ENCODE data around the gene LSM3.
A peak's percentile ranks its signal among the peaks of the same experiment; 100 is the strongest.
"Not testable (repeated sequence)": the region's sequence is repeated elsewhere in the genome, so short reads cannot be mapped to it uniquely, and the experiment has no call there.

The LSM3 gene

DNA sequence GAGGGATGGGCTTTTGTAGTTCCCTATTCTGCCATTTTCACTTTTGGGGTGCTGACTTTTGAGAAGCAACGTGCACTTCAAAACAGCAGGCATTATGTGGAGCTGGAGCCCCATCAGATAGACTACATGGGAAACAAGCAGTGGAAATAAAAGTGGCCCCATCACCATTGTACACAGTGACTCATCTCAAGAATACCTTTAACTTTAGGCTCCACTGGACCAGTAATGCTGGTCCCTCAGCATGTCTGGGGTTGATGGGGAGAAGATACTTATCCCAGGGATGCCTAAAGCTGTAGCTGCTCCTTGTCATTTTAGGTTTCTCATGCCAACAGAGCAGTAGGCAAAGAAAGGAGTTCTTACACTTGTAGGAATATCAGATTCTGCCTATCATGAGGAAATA lies 45.0 kb downstream of the LSM3 start:
- no peak for DNase-seq

GRCh38 chr3:14224895-14225294 lies 46.3 kb downstream of the LSM3 start:
- no peak for DNase-seq

DNA sequence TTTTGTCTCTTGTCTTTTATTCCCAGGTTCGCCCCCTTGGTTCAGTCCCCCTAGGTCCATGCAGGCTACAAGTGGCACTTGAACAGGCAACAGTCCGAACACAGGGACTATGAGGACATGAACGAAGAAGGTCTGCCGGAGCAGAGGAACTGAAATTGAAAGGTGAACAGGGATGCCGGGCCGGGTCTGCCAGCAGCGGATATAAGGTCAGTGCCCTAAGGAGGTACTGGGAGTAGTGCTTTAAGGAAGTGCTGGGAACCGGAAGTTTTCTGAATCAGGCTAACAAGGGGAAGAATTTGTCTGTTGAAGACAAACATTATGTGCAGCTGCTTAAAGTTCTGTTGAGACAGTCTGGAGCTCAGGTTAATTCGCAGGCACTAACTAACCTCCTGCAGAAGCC lies 46.8 kb downstream of the LSM3 start:
- DNase-seq: no peak

DNA sequence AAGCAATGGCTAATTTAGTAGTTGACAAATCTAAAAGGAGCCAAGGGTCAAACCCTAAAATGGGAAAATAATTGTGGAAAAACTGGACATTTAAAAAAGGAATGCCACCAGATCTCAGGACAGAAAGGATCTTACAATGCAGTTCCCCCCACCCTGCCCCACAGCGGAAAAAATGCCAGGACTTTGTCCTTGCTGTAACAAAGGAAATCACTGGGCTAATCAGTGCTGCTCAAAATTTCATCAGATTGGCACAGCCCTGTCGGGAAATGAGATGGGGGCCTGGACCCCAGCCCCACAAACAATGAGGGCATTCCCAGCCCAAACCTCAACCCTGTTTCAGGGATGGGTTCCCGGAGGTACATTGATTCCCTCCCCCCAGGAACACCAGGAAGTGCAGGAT lies 47.7 kb downstream of the LSM3 start:
- not testable (repeated sequence) for DNase-seq

- DNase-seq: no peak
Measured at GRCh38 chr3:14227856-14228255, 49.2 kb downstream of the LSM3 start.

- DNase-seq: peak; percentile 7
Measured at GRCh38 chr3:14228681-14229470, 50.3 kb downstream of the LSM3 start.

GRCh38 chr3:14229695-14230094 lies 51.1 kb downstream of the LSM3 start:
- DNase-seq: not testable (repeated sequence)

- DNase-seq: no peak
Measured at GRCh38 chr3:14230729-14231128, 52.1 kb downstream of the LSM3 start.

- DNase-seq: no peak
Measured at GRCh38 chr3:14231145-14231990, 52.8 kb downstream of the LSM3 start.

- DNase-seq: no peak
Measured at GRCh38 chr3:14231998-14232501, 53.4 kb downstream of the LSM3 start.

DNA sequence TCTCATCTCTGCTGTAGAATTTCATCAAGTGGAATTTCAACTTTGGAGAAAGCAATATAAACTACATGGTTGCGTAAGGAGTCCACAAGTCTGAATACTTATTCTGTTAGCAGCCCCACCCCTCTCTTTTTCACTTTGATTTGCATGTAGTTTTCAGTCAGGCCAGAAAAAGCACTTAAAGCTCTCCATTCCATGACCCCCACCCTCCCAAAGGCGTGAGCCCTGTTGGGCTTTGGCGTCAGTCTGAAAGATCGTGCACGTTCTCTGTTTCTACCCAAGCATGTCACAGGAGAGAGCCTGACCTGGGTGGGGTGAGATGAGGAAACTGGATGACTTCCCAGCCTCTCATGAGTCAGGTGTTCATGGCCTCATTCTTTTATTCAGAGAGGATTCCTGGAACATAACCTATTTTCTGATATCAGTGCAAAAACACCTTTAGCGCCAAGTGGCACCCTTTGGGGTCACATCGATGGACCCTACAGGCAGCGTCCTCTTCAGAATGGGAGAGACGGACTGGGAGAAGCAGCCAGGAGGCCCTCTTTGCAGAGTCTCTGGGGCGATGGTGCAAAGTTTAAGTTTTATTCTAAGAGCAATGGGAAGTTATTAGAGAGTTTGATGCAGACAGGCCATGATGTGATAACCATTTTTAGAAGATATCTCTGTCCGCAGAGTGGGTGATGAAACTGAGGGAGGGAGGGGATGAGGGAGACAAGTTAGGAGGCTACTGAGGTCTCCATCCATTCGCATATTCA lies 55.8 kb downstream of the LSM3 start:
- peak; percentile 3 for DNase-seq

DNA sequence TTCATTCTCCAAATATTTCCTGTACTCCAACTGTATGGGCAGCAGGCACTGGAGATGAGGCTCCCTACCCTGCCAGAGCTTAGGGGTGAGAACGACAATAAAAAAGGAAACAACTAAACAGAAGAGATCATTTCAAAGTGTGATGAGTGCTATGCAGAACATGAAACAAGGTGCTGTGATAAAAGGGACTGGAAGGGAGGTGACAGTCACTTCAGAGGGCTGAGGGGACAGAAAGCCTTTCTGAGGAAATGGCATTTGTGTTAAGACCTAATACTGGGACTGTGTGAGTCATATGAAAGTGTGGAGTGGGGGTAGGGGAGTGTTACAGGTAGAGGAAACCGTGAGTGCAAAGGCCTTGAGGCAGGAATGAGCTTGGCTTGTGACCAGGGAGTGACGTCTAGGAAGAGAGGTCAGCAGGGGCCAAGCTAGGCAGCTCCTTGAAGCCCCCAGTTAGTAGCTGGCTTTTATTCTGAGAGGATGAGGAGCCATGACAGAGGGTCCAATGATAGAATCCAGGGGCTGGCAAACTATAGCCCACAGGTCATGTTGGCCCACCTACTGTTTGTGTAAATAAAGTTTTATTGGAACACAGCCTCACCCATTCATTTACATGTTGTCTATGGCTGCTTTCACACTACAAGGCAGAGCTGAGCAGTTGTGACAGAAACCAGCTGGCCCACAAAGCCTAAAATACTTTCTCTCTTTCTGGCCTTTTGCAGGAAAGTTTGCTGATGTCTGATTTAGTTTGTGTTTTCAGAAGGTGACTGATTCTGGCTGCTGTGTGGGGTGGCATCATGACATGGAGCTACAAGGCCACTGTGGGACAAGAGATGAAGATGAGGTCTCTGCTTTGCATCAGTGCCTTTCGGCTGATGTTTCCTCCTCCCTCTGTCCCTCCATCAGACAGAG lies 56.6 kb downstream of the LSM3 start:
- DNase-seq: no peak

GRCh38 chr3:14235912-14236295 lies 57.3 kb downstream of the LSM3 start:
- DNase-seq: no peak

DNA sequence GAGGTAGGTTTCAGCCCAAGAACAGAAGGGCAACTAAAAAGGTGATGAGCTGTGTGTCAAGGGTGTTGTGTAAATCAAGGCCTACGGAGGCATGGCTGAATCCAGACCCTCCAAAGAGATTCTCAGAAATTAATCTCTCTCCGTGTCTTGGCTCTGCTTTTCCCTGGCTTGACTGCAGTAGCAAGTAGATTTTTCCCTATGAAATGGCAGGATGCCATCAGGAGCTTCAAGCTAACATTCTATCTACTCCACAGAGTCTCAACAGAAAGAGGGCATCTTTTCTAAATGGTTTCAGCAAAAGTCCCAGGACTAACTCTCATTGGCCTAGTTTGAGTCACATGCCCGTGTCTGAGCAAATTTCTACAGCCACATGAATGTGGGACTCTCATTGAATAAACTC lies 58.3 kb downstream of the LSM3 start:
- DNase-seq: no peak

GRCh38 chr3:14237457-14237856 lies 58.8 kb downstream of the LSM3 start:
- DNase-seq: no peak

DNA sequence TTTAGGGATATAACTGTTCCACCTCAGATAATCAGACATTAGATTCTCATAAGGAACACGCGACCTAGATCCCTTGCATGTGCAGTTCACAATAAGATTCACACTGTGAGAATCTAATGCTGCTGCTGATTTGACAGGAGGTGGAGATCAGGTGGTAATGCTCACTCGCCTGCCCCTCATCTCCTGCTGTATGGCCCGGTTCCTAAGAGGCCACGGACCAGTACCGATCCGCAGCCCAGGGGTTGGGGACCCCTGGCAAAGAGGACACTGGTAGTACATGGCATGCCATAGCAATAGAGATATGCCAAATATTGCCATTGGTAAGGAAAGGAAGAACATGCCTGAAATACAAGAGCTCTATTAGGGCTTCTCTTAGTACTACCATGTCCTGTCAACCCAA lies 59.7 kb downstream of the LSM3 start:
- DNase-seq: no peak

DNA sequence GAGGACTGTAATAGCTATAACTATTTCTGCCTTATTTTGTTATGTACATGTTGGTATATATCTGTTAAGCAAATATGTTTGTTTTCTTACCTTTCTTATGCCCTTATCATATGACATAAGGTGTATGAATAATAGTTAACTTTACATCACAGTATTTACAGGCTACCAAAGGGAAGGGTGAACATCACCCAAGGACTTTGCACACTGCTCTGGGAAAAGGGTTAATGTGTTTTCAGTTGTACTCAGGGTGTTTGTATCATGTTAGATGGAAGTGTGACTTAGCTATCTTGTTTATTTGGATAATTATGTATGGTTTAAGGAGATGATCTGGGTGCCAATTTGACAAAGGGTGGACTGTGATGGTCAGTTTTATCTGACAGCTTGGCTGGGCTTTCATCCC lies 60.3 kb downstream of the LSM3 start:
- no peak for DNase-seq

DNA sequence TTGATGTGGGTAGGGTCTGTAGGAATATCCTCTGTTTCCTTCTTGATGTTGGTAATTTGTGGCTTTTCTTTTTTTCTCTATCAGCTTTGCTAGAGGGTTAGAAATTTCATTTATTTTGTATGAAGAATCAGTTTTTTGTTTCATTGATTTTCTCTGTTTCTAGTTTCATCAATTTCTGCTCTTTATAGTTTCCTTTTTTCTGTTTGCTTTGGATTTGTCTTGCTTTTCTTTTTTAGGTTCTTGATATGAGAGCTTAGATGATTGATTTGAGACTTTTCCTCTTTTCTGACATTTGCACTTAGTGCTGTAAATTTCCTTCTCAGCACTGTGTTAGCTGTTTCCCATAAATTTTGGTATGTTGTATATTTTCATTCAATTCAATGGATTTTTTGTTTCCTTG lies 61.3 kb downstream of the LSM3 start:
- no peak for DNase-seq

- no peak for DNase-seq
Measured at GRCh38 chr3:14240366-14240765, 61.7 kb downstream of the LSM3 start.

GRCh38 chr3:14241716-14242115 lies 63.1 kb downstream of the LSM3 start:
- no peak for DNase-seq

- no peak for DNase-seq
Measured at GRCh38 chr3:14242490-14243311, 64.1 kb downstream of the LSM3 start.
